Hematopoietic multipotent progenitor cell treated with erythropoietin and hydrocortisone succinate and interleukin-3 and kit ligand, for 8 days (in vitro differentiated cells): ENCODE measurements around the gene GPRC5D.

Experiments
- DNase-seq: peaks from one replicate; pipeline ENCODE4 v3.0.0-alpha.2; 2015

GPRC5D gene

DNA sequence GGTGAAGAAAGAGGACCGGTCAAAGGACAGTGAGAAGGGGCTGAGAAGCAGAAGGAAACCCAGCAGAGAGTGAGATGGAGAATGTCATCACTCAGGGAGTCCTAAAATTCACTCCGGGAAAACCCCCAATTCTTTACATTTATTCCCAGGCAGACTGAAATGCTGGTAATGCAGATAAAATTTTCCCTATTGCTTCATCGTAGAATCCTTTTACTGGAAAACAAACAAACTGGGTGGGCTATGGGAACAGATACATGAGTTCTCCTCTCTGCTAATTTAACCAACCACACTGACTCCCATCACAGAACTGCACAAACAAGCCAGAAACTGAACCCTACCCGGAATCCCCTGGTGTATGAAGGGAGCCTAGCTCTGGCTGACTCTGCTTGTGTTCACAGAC lies 27.2 kb upstream of the GPRC5D start:
- no peak for DNase-seq

DNA sequence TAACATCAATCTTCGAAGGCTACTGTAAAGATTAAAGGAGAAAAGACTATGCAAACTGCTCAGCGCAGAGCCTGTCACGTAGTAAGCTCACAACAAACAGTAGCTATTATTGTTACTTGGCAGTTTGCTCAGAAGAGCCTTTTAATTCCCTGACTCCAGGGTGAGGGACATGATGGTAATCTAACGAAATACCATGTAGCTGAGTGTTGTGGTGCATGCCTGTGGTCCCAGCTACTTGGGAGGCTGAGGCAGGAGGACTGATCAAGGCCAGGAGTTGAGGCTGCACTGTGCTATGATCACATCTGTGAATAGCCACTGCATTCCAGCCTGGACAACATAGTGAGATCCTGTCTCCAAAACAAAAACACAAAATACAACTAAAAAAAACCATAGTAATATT lies 25.3 kb upstream of the GPRC5D start:
- peak; percentile 0 for DNase-seq

DNA sequence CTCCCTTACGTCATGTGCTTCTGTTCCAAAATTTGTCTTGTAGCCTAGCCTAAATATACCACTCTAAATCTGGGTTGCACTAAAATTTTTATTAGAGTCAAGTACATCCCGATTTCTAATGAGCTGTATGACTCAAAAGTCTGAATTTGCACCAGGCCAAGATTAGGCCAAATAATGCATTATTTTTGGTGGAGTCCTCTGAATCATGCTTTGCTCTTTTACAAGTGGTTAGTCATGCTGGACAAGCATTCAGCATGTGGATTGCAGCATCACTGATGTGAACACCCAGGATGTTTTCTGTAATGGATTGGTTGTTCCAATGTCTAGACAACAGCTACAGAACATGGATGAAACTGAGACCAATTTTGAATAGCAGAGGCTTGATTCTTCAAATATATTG lies 24.4 kb upstream of the GPRC5D start:
- no peak for DNase-seq

DNA sequence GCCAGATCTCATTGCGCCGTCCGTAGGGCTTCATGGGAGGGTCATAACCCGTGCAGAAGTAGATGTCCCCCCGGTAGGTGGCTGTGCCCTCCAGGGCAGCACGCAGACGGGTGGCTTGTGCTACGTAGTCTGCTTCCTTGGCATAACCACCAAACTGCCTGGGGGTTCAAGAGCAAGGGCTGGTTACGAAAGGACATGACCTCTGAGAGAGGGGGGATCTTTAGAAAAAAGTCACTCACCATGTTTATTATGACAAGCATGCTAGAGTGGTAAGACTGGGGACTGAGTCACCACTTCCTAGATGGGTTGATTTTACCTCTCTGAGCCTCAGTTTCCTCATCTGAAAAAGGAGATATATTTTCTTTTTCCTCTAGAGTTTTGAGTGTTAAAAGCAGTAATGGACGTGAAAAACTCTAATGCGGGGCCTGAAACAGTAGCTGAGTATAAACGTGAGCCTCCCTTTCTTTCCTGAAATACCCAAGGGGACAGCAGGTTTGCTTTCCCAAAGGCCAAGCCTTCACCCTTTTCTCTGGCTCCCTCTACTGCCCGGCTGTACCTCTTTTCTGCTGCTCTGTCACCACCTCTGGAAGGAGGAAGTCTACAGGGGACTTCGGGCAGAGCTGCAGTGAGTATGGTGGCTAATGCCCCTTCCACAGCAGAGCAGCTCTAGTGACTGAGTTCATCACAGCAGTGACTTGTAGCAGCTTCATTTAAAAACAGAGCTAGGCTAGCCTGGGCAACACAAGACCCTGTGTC lies 23.5 kb upstream of the GPRC5D start:
- peak; percentile 48 for DNase-seq

GRCh38 chr12:12974211-12974610 lies 22.2 kb upstream of the GPRC5D start:
- DNase-seq = peak; percentile 1

GRCh38 chr12:12973019-12973418 lies 21.0 kb upstream of the GPRC5D start:
- DNase-seq = no peak

DNA sequence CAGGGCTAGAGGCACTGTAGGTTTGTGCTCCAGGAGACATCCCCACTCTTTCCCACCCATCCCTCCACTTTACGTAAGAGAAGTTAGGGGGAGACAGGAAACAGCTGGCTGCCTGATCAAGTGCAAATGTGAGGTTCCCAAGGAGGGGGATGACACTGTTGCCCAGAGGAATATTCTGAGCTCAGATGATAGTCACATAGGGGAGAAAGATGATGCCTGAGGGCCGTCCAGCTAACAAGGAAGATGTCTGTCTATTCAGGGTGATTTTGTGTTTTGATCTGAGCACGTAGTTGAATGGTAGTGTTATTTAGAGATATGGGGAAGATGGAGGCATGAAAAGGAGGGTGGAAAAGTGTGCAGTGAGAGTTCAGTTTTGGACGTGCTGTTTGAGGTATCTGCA lies 13.9 kb upstream of the GPRC5D start:
- DNase-seq = no peak

- peak; percentile 24 for DNase-seq
Measured at GRCh38 chr12:12964255-12964654, 12.3 kb upstream of the GPRC5D start.

DNA sequence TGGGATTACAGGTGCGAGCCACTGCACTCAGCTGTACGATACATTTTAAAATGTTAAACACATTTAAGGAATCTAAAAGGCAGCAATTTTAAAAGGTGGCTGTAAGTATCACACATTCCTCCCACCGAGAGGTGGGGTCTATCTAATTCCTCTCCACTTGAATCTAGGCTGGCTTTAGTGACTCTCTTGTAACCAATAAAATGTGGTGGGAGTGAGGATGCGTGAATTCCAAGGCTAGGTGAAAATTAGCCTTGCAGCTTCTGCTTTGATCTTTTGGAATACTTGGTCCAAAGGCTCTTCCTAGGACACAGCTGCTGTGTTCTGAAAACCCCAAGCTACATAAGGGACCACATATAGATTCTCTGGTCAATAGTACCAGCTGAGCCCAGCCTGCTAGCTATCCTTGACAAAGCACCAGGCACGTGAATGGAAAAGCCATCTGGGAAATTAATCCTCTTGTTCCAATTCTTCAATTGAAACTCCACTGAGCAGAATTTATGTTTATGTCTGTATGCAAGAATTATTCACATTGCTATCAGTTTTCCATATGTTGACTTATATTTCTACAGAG lies 8.8 kb upstream of the GPRC5D start:
- DNase-seq = no peak

GRCh38 chr12:12958886-12959285 lies 6.9 kb upstream of the GPRC5D start:
- DNase-seq = peak; percentile 61

DNA sequence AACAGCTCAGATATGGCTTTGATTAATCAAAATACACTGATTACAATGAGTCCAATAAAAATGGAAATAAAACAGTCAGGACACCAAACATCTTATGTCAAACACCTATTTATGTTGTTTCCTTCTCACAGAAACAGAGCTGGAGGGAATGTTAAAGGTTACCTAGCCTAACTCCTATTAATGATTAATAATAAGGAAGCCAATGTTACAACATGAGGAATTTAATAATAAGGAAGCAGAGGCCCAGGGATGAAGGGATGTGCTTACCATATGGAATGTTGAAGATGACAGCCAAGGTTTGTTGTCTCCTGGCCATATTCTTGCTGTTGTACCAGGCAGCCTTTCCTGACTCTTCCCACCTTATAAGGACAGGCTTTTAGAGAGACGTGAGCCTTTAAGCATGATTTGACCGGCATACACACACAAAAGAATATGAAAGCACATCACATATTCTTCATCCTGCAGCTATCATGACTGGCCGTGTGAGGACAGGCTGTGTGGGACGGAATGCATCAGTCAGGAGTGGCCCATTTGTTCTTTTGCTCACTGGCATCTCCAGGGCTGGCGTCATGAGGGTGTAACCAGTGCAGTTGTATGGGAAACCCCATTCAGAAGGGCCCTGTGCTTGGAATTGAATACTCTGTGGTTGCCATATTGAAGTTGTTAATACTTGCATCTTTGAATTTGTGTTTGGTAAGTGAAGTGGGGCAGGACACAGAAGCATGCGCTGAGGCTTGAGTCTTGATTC lies 3.1 kb upstream of the GPRC5D start:
- no peak for DNase-seq

- DNase-seq = no peak
Measured at GRCh38 chr12:12954356-12954755, 2.4 kb upstream of the GPRC5D start.

- DNase-seq = no peak
Measured at GRCh38 chr12:12951504-12951903, 466 bp downstream of the GPRC5D start.

DNA sequence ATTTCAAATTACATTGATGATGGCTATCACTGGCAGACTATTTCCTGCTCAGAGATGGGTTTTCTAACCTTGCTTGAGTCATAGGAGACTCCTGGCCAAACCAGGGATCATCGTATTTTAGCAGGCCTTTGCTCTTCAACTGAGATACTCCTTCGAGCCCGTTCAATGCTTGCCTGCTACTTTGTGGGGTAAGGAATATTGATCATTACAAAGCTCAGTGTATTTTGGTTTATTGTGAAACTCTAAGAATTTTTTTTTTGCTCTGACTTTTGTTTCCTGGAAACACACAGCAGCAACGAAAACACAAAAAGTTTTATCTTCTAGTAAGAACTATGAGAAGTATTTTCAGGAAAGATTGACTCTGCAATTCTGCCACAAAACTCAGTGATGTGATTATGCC lies 4.1 kb downstream of the GPRC5D start:
- DNase-seq = no peak

GRCh38 chr12:12946686-12947355 lies 5.1 kb downstream of the GPRC5D start:
- no peak for DNase-seq

GRCh38 chr12:12945591-12945990 lies 6.4 kb downstream of the GPRC5D start:
- no peak for DNase-seq

DNA sequence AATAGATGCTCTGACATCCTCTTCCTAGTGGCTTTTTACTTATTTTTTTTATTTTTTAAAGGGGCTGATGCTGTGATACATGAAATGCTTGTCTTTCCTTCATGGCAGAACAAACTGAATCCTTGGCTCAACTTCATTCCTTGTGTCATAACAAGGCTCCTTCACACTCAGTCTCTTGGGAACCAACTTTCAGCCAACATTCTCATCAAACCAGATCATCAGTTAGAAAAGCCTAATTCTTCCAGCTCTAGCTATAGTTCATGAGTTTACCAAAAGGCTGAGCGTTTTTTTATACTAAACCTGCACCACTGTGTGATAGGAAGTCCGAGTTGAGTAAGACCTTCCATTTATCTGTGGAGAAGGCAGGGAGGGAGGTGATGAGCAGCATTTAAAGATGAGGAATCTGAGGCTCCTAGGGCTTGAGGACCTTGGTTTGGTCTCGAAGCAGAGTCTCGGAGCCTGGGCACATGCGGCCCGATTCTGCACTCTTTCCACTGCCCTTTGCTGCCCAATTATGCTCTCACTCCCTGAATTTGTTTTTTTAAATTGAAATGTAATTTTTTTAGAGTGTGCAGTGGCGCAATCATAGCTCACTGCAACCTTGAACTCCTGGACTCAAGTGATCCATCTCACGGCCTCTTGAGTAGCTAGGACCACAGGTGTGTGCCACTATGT lies 8.2 kb downstream of the GPRC5D start:
- DNase-seq = no peak

GRCh38 chr12:12941450-12942350 lies 10.3 kb downstream of the GPRC5D start:
- DNase-seq = no peak

DNA sequence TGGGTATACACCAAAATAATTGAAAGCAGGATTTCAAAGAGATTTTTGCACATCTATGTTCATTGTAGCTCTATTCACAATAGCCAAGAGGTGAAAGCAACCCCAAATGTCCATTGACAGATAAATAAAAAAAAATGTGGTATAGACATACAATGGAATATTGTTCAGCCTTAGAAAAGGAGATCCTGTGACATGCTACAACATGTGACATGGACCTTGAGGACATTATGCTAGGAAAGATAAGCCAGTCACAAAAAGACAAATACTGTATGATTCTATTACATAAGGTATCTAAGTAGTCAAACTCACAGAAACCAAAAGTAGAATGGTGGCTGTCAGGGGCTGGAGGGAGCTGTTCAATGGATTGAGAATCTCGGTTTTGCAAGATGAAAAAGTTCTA lies 12.1 kb downstream of the GPRC5D start:
- DNase-seq = no peak

- DNase-seq = no peak
Measured at GRCh38 chr12:12938541-12938940, 13.4 kb downstream of the GPRC5D start.

- no peak for DNase-seq
Measured at GRCh38 chr12:12936983-12937491, 14.9 kb downstream of the GPRC5D start.

DNA sequence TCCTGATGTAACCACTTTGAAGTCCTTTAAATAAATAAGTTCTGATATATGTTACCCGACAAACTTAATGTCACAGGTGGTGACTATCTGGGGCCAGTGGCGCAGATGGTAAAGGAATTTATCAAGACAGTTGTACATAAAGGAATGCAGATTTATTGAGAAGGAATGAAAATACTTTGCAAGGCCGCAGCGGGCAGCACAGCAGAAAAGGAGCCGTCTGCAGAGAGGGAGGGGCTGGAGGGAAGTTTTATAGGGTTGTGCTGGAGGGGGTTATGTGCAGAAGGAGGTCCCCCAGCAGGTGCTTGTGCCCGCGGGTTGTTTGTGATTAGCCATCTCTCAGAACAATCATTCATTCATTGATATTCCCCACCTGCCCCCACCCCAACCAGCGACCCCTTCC lies 17.4 kb downstream of the GPRC5D start:
- DNase-seq = no peak
